Hematopoietic multipotent progenitor cell treated with erythropoietin and hydrocortisone succinate and interleukin-3 and kit ligand, for 8 days (in vitro differentiated cells): ENCODE measurements around the gene RASL12.
"Not testable (repeated sequence)": the region's sequence is repeated elsewhere in the genome, so short reads cannot be mapped to it uniquely, and the experiment has no call there.

Source experiments
- DNase-seq: peaks from one replicate; pipeline ENCODE4 v3.0.0-alpha.2; 2015

The RASL12 gene, protein sequence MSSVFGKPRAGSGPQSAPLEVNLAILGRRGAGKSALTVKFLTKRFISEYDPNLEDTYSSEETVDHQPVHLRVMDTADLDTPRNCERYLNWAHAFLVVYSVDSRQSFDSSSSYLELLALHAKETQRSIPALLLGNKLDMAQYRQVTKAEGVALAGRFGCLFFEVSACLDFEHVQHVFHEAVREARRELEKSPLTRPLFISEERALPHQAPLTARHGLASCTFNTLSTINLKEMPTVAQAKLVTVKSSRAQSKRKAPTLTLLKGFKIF

DNA sequence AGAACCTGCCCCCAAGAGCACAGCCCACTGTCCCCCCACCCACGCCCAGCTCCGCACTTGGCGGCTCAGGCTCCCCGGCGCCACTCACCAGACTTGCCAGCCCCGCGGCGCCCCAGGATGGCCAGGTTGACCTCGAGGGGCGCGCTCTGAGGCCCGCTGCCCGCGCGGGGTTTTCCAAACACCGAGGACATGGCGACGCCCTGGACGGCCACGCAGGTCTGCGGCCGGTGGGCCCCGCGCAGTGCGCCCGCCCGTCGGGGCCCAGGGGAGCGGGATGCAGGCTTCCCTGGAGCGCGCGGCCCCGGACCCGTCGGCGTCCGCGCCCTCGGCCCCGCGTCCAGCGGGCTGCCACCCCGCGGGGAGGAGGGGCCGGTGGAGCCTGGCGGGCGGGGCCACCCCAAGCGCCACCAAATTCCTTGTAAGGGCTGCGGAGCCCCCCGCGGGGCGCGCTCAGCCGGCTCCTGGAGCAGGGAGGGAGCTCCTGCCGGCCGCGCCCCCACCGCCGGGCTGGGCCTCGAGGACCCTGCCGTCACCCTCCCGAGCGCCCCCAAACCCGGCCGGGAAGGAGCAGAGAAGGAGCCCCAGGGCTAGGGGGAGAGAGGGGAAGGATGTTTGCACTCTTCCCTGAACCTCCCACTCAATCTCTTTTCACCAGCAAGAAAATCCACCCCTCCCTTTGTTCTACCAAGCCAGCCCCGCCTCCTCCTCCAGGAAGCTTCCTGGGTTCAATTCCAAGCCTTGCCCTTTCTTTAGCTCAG is at the start of gene RASL12:
RASL12 (minus strand) TSS at position 347 of the 758 bp plus-strand sequence; CDS start at position 191, 156 bp downstream.
- DNase-seq, result no peak

DNA sequence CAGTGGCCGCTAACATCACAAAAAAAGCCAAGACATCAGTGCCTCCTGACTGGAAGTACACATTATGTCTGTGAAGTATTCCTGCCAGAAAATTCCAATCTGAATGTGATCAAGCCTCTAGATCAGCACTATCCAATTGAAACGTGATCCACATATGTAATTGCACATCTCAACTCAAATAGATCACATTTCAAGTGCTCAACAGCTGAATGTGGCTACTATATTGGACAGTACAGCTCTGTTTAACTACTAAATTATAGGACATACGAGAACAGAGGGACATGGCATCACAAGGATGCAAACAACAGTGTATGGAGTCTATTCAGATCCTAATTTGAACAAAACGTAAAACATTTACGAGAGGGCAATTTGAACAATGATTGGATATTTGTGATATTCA is 47.8 kb upstream of the RASL12 start:
- no peak for DNase-seq

DNA sequence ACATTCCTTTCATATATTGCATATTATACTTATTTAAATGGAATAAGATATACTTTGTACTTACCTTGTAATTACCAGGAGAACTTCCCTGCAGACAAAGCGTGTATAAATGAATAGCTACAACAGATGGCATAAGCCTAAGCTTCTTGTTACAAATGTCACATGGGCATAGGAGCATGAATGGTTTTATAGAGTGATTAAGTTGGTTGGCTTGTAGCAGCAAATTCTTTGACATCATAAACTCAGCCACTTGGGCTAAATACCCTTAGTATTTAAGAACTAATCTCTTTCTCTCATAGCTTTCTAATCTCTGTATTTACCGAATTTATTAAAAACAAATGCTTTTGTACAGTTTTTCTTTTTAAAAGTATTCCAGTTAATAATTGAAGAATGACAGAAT is 47.3 kb upstream of the RASL12 start, which contains the start of gene UBAP1L:
UBAP1L (minus strand) TSS at position 115 of the 400 bp plus-strand sequence. CDS start 8,985 bp downstream, outside the sequence.
- no peak for DNase-seq

DNA sequence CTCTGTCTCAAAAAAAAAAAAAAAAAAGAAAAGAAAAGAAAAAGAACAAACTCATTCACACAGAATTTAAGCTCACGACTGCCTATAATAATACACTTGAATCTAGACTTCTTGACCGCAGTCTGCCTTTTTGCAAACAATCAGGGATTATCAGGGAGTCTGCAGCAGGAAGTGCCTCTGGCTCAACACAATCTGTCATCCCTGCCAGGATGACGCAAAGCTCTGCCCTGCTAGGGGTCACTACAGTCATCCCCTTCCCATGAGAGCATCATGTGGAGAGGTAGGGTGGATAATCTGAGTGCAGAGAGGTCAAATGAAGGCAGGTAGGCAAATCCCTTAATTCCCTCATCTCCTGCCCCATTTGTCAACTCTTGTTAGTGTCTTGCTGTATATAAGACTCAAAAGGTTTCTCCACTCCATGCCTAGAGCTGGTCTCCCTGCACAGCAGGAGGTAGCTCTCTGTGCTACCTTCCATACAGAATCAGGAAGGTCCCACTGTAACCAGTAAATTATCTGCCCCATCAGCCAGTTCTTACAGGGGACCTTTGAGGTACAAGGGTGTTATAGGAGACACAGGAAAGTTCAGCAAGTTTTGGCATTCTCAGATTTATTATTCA is 43.0 kb upstream of the RASL12 start:
- DNase-seq, result no peak

DNA sequence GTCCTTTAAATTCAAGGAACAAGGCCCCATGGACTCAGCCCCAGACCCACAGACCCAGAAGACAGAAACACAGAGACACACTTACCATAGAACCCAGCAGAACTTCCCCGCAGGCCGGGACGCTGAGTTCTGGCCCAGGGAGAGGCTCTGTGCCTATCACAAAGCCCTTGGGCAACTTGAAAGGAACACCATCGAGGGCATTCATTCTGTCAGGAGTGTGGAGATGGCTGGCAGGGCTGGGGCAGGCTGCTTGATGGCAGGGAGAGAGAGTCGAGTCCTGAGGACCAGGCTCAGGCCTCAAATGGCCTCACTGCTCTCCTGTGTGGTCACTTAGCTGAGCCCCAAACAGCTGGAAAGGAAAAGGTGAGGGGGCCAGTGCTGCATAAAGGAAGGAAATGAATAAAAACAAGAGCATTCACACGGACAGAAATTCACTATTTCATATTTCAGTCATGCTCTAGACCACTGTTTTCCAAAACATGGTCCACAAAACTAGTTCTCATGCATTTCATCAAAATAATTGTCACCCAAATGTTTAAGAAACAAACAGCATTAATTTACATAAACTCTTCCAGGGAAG is 38.3 kb upstream of the RASL12 start:
- no peak for DNase-seq

DNA sequence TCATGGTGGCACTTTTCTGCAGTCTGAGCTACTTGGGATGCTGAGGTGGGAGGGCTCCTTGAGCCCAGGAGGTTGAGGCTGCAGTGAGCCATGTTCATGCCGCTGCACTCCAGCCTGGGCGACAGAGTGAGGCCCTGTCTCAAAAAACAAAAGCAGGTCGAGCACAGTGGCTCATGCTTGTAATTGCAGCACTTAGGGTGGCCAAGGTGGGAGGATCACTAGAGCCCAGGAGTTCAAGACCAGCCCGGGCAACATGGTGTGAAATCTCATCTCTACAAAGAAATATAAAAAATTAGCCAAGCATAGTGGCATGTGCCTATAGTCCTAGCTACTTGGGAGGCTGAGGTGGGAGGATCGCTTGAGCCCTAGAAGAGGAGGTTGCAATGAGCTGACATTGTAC is 37.2 kb upstream of the RASL12 start:
- DNase-seq, result no peak

DNA sequence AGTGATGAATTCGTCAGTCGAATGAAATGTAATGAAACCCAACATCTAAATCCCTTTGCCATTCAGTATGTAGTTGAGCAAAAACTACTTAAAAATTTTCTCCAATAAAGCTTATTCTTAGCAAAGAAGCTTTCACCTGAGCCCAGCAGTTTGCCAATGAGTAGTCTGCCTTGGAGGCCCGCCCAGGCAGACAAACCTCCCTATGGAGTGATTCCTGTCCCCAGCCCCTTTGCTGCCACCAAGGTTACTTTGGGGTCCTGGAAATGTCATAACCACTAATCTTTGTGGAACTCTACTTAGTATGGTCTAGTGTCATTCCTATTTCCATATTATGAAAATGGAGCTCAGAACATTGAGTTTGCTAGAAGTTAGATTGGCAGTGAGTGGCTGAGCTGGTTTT is 35.1 kb upstream of the RASL12 start:
- DNase-seq, result no peak

DNA sequence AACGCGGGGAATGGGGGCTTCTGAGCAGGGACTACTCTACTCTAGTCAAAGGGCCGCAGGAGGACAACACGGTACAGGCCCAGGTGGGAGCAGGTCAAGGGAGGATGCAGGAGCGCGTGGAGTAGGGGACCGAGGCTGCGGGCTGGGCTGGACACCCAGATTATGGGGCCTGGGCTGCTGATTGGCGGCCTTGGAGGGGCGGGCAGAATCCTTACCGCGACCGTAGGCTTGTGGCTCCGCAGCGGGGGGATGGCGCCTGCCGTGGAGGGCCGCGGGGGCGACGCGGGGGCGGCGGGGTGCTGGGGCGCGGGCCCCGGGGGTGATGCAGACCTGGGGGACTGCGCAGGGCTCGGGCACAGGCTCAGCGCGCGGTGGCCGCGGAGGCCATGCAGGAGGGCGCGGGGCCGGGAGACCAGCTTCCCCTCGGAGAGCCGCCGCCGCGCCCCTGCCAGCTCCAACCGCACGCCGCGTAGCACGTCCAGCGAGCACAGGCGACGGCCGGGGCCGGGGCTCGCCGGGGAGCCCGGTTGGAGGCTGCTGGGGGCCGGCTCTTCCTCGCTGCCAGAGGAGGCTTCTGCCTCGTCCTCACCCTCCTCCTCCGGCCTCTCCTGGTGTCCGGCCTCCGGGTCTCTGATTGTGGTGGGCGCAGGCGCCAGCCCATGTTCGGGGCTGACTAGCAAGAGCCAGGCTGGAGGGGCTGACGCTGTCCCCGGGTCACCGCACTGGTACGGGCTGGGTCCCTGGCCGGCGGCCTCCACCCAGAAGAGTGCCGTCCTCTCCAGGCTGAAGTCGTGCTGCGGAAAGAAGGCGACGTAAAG is 34.3 kb upstream of the RASL12 start:
- no peak for DNase-seq

DNA sequence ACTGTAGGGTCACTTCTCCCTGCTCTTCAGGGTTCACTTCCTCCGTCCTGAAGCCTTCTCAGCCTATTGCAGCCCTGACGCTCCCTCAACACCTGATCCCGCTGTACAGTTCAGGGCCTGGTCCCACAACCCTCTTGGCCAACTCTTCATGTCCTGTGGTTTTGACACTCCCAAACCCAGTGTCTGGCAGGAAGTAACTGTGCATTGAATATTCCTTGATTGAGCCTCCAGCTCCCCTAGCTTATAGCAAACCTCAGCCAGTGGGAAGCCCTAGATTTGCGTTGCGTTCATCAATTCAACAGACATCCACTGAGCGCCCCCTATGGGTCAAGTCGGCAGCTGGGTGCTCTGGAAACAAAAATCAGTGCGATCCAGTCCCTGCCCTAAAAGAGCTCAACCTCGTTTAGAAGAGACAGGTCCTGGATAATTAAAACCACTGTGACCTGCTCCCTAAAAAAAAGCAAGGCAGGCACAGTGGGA is 33.7 kb upstream of the RASL12 start:
- peak; percentile 50 for DNase-seq

DNA sequence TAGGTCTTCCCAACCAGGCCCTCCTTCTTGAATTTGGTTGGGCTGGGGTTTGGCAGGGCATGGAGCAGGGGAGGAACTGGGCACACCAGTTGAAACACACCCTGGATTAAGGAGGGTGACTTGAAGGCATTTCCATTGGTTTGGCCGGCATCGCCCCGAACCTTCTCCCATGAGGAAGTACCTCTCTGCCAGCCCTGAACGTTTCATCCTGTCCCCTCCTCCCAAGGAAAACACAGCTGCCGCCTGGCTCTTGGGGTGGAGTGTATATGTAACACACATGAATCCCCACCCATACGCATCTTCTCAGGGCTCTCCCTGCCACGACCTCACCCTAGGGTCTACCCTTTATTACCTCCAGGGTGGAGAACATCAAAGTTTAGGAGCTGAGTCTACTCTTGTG is 32.7 kb upstream of the RASL12 start:
- no peak for DNase-seq

DNA sequence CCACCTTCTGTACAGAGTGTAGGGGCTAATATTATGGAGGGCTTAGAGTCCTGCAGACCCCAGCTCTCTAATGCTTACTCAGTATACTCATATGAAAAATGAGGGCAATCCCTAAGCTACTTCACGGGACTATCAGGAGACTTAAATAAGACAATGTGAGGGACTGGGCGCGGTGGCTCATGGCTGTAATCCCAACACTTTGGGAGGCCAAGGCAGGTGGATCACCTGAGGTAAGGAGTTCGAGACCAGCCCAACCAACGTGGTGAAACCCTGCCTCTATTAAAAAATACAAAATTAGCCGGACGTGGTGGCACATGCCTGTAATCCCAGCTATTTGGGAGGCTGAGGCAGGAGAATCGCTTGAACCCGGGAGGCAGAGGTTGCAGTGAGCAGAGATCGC is 32.0 kb upstream of the RASL12 start:
- DNase-seq, result not testable (repeated sequence)

DNA sequence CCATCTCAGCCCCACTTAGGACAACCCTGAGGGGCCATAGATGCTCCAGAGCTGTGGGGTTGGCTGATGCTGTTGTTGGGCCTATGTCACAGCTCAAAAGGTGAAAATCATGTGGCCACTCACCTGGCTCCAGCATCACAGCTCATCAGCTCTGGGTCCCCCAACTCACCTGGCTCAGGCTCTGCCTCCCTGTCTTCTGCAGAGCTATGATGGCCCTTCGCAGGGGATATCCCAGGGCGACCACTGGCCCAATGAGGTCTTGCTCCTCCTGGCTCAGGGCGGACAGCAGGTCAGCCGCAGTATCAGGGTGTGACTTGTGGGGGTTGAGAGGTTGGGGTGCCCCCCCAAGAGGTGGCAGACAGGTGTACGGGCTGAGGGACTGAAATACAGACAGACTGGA is 31.5 kb upstream of the RASL12 start:
- DNase-seq, result no peak

DNA sequence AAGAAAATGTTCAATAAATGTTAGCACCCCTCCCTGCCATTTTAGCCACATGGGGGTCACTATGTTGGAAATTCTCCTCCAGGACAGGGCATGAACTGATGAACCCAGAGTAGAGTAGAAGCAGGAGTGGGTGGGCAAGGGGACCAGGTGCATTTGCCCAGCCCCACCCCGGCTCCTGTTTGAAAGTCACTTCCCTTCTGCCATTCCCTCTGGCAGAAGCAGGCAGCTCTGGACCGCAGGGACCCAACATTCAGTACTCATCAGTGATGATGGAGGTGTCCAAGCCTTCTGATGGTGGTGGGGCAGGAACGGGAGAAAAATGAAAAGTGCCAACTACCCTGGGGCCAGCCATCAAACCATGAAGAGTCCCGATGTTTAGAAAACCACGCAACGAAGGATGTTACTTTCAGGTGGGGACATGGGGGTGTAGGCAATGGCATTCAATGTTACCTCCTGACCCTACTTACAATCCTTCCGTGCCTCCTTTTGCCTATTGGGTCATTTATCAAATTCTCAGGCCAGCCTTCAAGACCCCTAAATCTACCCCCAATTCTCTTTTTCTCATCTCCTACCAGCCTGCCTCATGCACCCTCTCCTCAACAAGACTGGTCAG is 30.0 kb upstream of the RASL12 start:
- DNase-seq, result no peak

DNA sequence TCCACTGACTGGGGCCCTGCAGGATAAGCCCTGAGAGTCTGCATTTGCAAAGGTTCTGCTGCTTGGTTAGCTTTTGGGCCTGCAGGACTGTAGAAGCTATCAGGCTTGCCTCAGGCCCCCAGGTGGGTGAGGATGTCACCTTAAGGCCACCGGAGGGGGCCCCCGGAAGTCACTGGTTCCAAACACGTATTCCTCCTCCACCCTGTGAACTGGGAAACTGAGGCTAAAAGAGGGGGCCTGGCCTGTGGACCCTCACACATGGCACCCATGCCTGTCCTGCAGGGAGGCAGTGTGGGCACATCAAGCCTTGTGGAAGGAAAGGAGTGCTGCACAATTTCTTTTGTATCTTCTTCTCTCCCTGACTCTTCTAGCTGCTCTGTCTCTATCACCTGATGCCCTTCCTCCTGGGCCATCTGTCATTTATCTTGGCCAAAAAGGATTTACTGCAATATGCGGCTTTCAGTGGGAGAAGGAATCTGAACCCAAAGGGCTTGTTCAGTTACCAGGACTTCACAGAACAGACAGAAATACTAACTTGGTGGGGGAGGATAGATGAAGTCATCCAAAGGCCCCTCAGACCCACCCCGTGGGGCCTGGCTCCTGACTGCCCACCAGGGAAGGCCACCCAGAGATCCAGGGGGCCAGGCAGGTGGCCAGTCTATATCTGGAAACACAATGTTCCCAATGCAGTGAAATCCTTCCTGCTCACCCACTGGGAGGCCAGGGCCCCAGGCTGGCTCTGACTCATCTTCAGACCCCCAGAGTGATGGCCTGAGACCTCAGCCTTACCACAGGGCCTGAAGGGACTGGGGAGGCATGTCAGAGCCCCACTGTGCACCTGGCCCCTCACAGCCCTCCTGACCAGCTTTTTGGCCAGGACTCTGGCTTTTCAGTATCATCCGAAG is 28.9 kb upstream of the RASL12 start:
- no peak for DNase-seq

DNA sequence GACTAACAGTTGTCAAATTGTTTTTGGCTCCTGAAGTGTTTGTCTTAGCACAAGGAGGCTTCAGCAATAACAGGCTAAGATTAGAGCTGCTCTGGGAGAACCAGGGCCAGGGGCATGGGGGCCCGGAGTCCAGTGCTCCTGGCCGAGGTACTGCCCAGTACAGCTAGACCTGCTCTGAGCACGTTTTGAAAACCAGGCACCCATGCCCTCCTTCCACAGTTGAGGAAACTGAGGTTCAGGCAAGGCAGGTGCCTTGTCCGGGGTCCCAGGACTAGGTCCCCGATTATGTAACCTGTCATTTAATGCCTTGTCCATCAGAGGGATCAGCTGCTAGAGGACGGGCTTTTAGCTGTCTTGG is 27.9 kb upstream of the RASL12 start:
- no peak for DNase-seq

DNA sequence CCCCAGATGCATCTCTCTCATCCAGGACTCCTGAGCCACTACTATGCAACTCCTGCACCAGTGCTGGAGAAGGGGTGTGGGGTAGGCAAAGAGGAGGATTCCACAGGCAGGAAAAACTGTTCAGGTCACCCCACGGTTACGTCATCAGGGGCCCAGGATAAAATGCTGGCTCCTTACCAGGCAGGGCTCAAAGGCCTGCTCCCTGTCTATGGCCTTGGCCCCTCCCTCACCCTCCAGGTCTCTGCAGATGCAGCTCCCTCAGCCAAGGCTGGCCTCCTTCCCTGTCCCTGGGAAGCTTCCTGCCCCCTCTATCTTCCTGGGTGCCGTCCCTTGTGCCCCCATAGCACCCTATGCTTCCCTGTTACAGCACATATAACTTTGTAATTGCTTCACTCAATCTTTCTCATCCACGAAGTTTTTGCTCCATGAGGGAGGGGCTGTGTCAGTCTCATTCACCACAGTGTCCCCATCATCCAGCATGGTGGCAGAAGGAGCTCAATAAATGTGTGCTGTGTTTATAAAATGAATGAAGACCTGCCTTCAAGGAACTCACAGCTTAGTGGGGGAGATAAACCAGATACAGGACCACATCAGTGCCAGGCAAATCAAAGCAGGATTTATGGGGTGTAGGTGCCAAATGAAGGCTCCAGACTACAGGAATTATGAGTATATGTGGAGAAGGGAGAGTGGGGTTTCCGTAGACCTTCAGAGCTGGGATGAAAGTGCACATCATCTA is 27.4 kb upstream of the RASL12 start:
- DNase-seq, result no peak

DNA sequence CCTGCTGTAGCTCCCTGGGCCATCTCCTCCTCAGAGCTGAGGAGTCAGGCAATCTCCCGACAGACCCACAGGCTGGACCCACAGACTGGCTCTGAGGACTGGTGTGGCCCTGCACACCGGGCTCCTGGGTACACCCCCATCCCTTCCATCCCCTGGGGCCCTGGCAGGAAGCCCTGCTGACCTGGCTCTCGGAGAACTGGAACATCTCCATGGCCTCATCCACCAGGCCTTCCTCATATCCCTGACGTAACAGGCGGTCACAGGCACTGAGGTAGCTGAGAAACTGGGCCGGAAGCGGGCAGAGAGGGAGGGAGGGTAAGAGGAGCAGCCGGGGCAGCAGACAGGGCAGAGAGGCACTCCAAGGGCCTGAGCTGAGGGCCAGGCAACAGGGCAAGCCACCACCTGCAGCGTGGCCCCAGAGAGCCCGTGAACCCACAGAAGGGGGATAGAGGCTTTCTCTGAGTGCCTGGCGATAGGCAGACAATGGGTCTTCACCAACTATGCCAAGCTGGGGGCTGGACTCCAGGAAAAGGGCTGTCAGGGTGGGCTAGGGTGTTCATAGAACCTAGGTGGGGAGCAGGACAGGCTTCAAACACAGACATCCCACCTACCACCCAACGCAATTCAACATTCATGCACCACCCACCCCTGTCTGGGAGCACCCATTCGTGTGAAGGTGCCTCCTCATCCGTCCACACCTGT is 26.7 kb upstream of the RASL12 start:
- no peak for DNase-seq

DNA sequence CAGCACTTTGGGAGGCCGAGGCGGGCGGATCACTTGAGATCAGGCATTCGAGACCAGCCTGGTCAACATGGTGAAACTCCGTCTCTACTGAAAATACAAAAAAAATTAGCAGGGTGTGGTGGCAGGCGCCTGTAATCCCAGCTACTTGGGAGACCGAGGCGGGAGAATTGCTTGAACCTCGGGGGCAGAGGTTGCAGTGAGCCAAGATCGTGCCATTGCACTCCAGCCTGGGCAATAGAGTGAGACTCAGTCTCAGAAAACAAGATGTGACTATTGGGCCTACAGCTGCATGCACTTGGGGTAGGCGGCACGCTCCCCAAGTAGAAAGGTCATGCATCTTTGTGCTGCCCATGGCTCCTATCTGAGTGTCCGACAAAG is 26.0 kb upstream of the RASL12 start:
- DNase-seq, result not testable (repeated sequence)

DNA sequence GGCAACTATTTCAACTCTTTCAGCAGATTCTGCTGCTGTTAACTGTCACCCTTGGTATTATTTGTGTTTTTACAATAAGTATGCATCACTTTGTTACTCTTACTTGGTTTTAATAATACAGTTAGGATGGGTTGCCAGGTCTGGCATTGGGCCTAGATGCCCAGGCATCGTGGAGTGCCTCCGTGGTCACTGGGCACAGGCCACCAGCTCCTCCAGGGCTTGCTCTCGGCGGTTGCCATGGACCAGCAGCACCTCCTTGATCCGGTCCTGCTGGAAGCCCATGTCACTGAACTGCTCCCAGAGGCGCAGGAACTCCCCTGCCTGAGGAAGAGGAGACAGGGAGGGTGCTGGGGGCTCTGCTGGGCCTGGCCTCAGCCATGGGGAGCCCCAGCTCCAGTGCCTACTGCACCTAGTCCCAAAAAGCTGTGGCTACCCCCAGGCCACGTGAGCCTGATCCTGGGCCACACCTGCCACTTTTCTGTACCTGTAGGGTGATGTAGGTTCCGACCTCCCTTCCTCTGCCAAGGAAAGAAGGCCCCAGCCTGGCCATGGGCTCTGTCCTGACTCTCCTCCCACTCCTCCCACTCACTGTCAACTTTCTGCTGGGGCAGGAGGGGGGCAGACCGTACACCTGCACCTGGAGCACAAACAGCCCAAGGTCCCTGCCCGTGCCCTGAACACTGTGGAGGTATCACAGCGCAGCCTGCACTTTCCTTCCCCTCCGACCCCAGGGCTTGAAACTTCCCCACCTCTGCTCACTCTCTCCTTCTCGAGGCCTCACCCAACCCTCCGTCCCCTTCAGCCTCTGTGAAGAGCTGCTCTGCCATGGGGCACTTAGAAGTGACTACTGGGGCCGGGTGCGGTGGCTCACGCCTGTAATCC is 25.4 kb upstream of the RASL12 start:
- DNase-seq, result no peak
